Fibroblast of skin of right biceps (primary cell): ENCODE data around the gene TMEM53.

ENCODE experiments used
- DNase-seq: peaks from one replicate; pipeline ENCODE4 v3.0.0-alpha.2; 2013

Gene TMEM53

GRCh38 chr1:44696789-44697345, 22.6 kb upstream of the TMEM53 start:
- no peak for DNase-seq

- DNase-seq: no peak
Measured at GRCh38 chr1:44696101-44696500, 21.8 kb upstream of the TMEM53 start.

- no peak for DNase-seq
Measured at GRCh38 chr1:44695671-44696070, 21.4 kb upstream of the TMEM53 start.

GRCh38 chr1:44694863-44695478, 20.7 kb upstream of the TMEM53 start:
- no peak for DNase-seq

- no peak for DNase-seq
Measured at GRCh38 chr1:44693900-44694299, 19.6 kb upstream of the TMEM53 start.

- DNase-seq: no peak
Measured at GRCh38 chr1:44693159-44693558, 18.9 kb upstream of the TMEM53 start.

- DNase-seq: no peak
Measured at GRCh38 chr1:44689447-44689765, 15.1 kb upstream of the TMEM53 start.

GRCh38 chr1:44688760-44689446, 14.6 kb upstream of the TMEM53 start:
- DNase-seq: no peak

- no peak for DNase-seq
Measured at GRCh38 chr1:44685881-44686280, 11.6 kb upstream of the TMEM53 start.

GRCh38 chr1:44685218-44685617, 10.9 kb upstream of the TMEM53 start:
- DNase-seq: no peak

- DNase-seq: no peak
Measured at GRCh38 chr1:44684525-44684924, 10.2 kb upstream of the TMEM53 start.

- DNase-seq: no peak
Measured at GRCh38 chr1:44682883-44683265, 8.6 kb upstream of the TMEM53 start.

GRCh38 chr1:44681905-44682882, 7.9 kb upstream of the TMEM53 start:
- no peak for DNase-seq

GRCh38 chr1:44679468-44679867, 5.2 kb upstream of the TMEM53 start:
- DNase-seq: no peak

GRCh38 chr1:44678626-44679025, 4.3 kb upstream of the TMEM53 start:
- no peak for DNase-seq

- DNase-seq: no peak
Measured at GRCh38 chr1:44678120-44678519, 3.8 kb upstream of the TMEM53 start.

GRCh38 chr1:44677201-44677766, 3.0 kb upstream of the TMEM53 start:
- peak; percentile 43 for DNase-seq

GRCh38 chr1:44676484-44677200, 2.4 kb upstream of the TMEM53 start:
- DNase-seq: peak; percentile 40

GRCh38 chr1:44675186-44675585, 905 bp upstream of the TMEM53 start:
- DNase-seq: no peak

- no peak for DNase-seq
Measured at GRCh38 chr1:44673675-44674112, 587 bp downstream of the TMEM53 start.

GRCh38 chr1:44672961-44673674, 1.2 kb downstream of the TMEM53 start:
- no peak for DNase-seq
